H1 (cell line): ENCODE measurements around the gene OPRD1. TPM values are rescaled to one million over a fixed set of nuclear protein-coding genes. Genes with fewer than 3 reads are reported as not detected.

Experiments used
- CTCF ChIA-PET: fragments of 300-600 bp; sonication (Branson Sonifier 250); formaldehyde crosslinking; loops from one replicate; lab custom pipeline; 2021; ENCODE audit not compliant: partially characterized antibody; lab: Charles Lee
- POLR2A ChIA-PET: fragments of 300-600 bp; sonication (Branson Sonifier 250); formaldehyde crosslinking; loops from one replicate; lab custom pipeline; 2021; ENCODE audit warnings: inconsistent platforms; ENCODE audit not compliant: partially characterized antibody; lab: Charles Lee
- DNase-seq, 2 experiments: peaks; one replicate each; pipeline versions ENCODE4 v3.0.0 to v3.0.0-alpha.2; 2010 to 2022; ENCODE audit warnings: low spot score in 2 of 2, low read depth in 1 of 2, mixed read lengths in 1 of 2
- FAIRE-seq: peaks from 2 replicates; lab custom pipeline; 2011; peaks lifted over from hg19 to GRCh38; lab: Jason Lieb, UNC
- H2AFZ ChIP-seq: 2 replicates; pipeline ENCODE4 v1.8.1; 2012; ENCODE audit warnings: low read length, inconsistent platforms
- H2AK5ac ChIP-seq: 2 replicates; pipeline ENCODE4 v1.6.1; 2013; ENCODE audit warnings: low read depth, low read length
- H2BK120ac ChIP-seq: replicated peaks from 2 replicates; pipeline ENCODE3; 2013; ENCODE audit warnings: low read depth, low read length, inconsistent platforms
- H2BK12ac ChIP-seq: 2 replicates; pipeline ENCODE4 v1.6.1; 2013; ENCODE audit warnings: low read depth, low read length
- H2BK15ac ChIP-seq: 2 replicates; pipeline ENCODE4 v1.6.1; 2013; ENCODE audit warnings: low read length
- H2BK20ac ChIP-seq: 2 replicates; pipeline ENCODE4 v1.6.1; 2013; ENCODE audit warnings: low read length
- H2BK5ac ChIP-seq: 2 replicates; pipeline ENCODE4 v1.6.1; 2013; ENCODE audit warnings: low read depth, low read length
- H3K14ac ChIP-seq: 2 replicates; pipeline ENCODE4 v1.6.1; 2013; ENCODE audit warnings: inconsistent platforms; ENCODE audit not compliant: insufficient read length
- H3K18ac ChIP-seq: 2 replicates; pipeline ENCODE4 v1.6.1; 2013; ENCODE audit warnings: low read length; ENCODE audit errors: extremely low read depth
- H3K23ac ChIP-seq: 2 replicates; pipeline ENCODE4 v1.6.1; 2013; ENCODE audit warnings: inconsistent platforms; ENCODE audit not compliant: insufficient read length
- H3K23me2 ChIP-seq: 2 replicates; pipeline ENCODE4 v1.6.1; 2013; ENCODE audit warnings: low read depth, low read length
- H3K27ac ChIP-seq: 2 replicates; pipeline ENCODE4 v1.6.1; 2011; ENCODE audit warnings: low read depth, low read length, inconsistent platforms
- H3K27me3 ChIP-seq, 4 experiments: replicated peaks in 1 of 4; 1 replicate in 1 of 4; 2 replicates in 3 of 4; pipeline versions ENCODE4 v1.6.1 to v1.8.1; 2011 to 2013; ENCODE audit warnings: low read length in 3 of 4, mild to moderate bottlenecking in 3 of 4, inconsistent platforms in 2 of 4, mixed read lengths in 2 of 4, moderate library complexity in 1 of 4; ENCODE audit not compliant: control insufficient read depth in 3 of 4, insufficient read depth in 3 of 4; ENCODE audit errors: extremely low read depth in 1 of 4
- H3K36me3 ChIP-seq, 4 experiments: 2 replicates each; pipeline versions ENCODE4 v1.6.1 to v1.8.1; 2011 to 2013; ENCODE audit warnings: mild to moderate bottlenecking in 4 of 4, low read length in 3 of 4, moderate library complexity in 2 of 4, control low read depth in 1 of 4, inconsistent platforms in 1 of 4; ENCODE audit not compliant: insufficient read depth in 4 of 4, control insufficient read depth in 2 of 4
- H3K4ac ChIP-seq: replicated peaks from 2 replicates; pipeline ENCODE3; 2013; ENCODE audit warnings: low read length, low read depth, mixed read lengths, inconsistent platforms; ENCODE audit not compliant: insufficient read length
- H3K4me1 ChIP-seq, 4 experiments: replicated peaks in 1 of 4; 1 replicate in 1 of 4; 2 replicates in 3 of 4; pipeline versions ENCODE4 v1.6.1 to v1.8.1; 2011 to 2013; ENCODE audit warnings: low read length in 3 of 4, inconsistent platforms in 2 of 4, mixed read lengths in 1 of 4; ENCODE audit not compliant: insufficient read depth in 4 of 4, control insufficient read depth in 3 of 4
- H3K4me2 ChIP-seq, 2 experiments: 2 replicates each; pipeline versions ENCODE4 v1.6.1 to v1.8.1; 2011 to 2013; ENCODE audit warnings: low read depth in 2 of 2, low read length in 2 of 2, control low read depth in 1 of 2, inconsistent platforms in 1 of 2, mild to moderate bottlenecking in 1 of 2; ENCODE audit not compliant: insufficient read depth in 1 of 2
- H3K4me3 ChIP-seq, 4 experiments: fragments of 200-600, 300-600 bp in 1 of 4; sonication (generic), shearing (Covaris generic), sonication (Bioruptor Twin) in 1 of 4; 2 replicates each; pipeline versions ENCODE4 v1.5.1 to v1.8.1; 2011 to 2016; ENCODE audit warnings: low read length in 4 of 4, low read depth in 3 of 4, control low read depth in 2 of 4, inconsistent platforms in 2 of 4, mild to moderate bottlenecking in 2 of 4, mixed read lengths in 1 of 4, moderate library complexity in 1 of 4; ENCODE audit not compliant: insufficient read depth in 2 of 4; ENCODE audit errors: extremely low read depth in 1 of 4
- H3K56ac ChIP-seq: replicated peaks from 2 replicates; pipeline ENCODE3; 2013; ENCODE audit warnings: low read depth, mild to moderate bottlenecking, mixed read lengths, low read length, inconsistent platforms; ENCODE audit not compliant: insufficient read length
- H3K79me1 ChIP-seq: 2 replicates; pipeline ENCODE4 v1.6.1; 2013; ENCODE audit warnings: low read depth, low read length, control low read depth
- H3K79me2 ChIP-seq, 2 experiments: 2 replicates each; pipeline versions ENCODE4 v1.6.1 to v1.8.1; 2012 to 2013; ENCODE audit warnings: low read length in 2 of 2, mild to moderate bottlenecking in 2 of 2, inconsistent platforms in 1 of 2; ENCODE audit not compliant: insufficient read depth in 2 of 2, control insufficient read depth in 1 of 2
- H3K9ac ChIP-seq, 4 experiments: replicated peaks in 1 of 4; 1 replicate in 1 of 4; 2 replicates in 3 of 4; pipeline versions ENCODE4 v1.6.1 to v1.8.1; 2011 to 2013; ENCODE audit warnings: low read depth in 3 of 4, low read length in 3 of 4, control low read depth in 2 of 4, mild to moderate bottlenecking in 2 of 4, moderate library complexity in 2 of 4, inconsistent platforms in 1 of 4; ENCODE audit errors: extremely low read depth in 1 of 4
- H3K9me3 ChIP-seq, 2 experiments: 2 replicates each; pipeline versions ENCODE4 v1.6.1 to v1.8.1; 2012 to 2013; ENCODE audit warnings: mild to moderate bottlenecking in 2 of 2, moderate library complexity in 2 of 2, control low read depth in 1 of 2, inconsistent platforms in 1 of 2, low read depth in 1 of 2, low read length in 1 of 2, mixed read lengths in 1 of 2; ENCODE audit not compliant: insufficient read depth in 2 of 2
- H4K20me1 ChIP-seq, 2 experiments: replicated peaks in 1 of 2; 2 replicates each; pipeline versions ENCODE3 to v1.8.1; 2011 to 2013; ENCODE audit warnings: inconsistent platforms in 2 of 2, low read length in 2 of 2, mild to moderate bottlenecking in 1 of 2; ENCODE audit not compliant: insufficient read depth in 2 of 2, control insufficient read depth in 1 of 2
- H4K5ac ChIP-seq: 2 replicates; pipeline ENCODE4 v1.6.1; 2013; ENCODE audit warnings: low read length, low read depth, mixed read lengths, inconsistent platforms; ENCODE audit not compliant: insufficient read length
- H4K8ac ChIP-seq: 2 replicates; pipeline ENCODE4 v1.8.0; 2013; ENCODE audit warnings: mild to moderate bottlenecking, moderate library complexity, low read length, inconsistent platforms; ENCODE audit not compliant: insufficient read depth; ENCODE audit errors: extremely low read depth
- H4K91ac ChIP-seq: replicated peaks from 2 replicates; pipeline ENCODE3; 2013; ENCODE audit warnings: low read length, mixed read lengths, inconsistent platforms; ENCODE audit not compliant: insufficient read length
- BCL11A ChIP-seq, 2 experiments: IDR thresholded peaks; one replicate each; pipeline ENCODE4 v1.6.1; 2011; ENCODE audit warnings: low read depth in 2 of 2, low read length in 2 of 2, mild to moderate bottlenecking in 2 of 2
- CTCF ChIP-seq, 3 experiments: IDR thresholded peaks; 1 replicate in 2 of 3; 2 replicates in 1 of 3; pipeline versions ENCODE4 v1.5.1 to v1.6.1; 2011; ENCODE audit warnings: low read length in 3 of 3, mild to moderate bottlenecking in 3 of 3, inconsistent platforms in 2 of 3, low read depth in 1 of 3, moderate library complexity in 1 of 3; ENCODE audit not compliant: insufficient read depth in 1 of 3; ENCODE audit errors: control extremely low read depth in 1 of 3
- RAD21 ChIP-seq, 2 experiments: IDR thresholded peaks in 1 of 2; conservative IDR thresholded peaks in 1 of 2; 2 replicates each; pipeline ENCODE4 v1.6.1; 2011; ENCODE audit warnings: low read depth in 2 of 2, low read length in 2 of 2, improper control_type of control experiment in 1 of 2, inconsistent platforms in 1 of 2, mild to moderate bottlenecking in 1 of 2, moderate library complexity in 1 of 2
- WGBS, 2 experiments: shearing (Covaris generic) in 1 of 2; methylation state at CpG; one replicate each; pipeline versions ENCODE4 v1.1.6 to v1.1.7; 2013 to 2015; ENCODE audit warnings: low lambda C conversion rate in 2 of 2, mixed read lengths in 2 of 2, inconsistent platforms in 1 of 2, low coverage in 1 of 2, missing lambda C conversion rate in 1 of 2; ENCODE audit not compliant: insufficient replicate concordance in 2 of 2, insufficient coverage in 1 of 2, insufficient read length in 1 of 2; ENCODE audit errors: extremely low coverage in 1 of 2, missing lambda C conversion rate in 1 of 2; 5-methylcytosine and 5-hydroxymethylcytosine counted together
- polyA plus RNA-seq, 7 experiments: library from polyadenylated mRNA; depleted of rRNA in 3 of 7; stranded (reverse) in 5 of 7; unstranded in 2 of 7; fragments of >200 nt in 5 of 7; fragments of 200-250 nt in 2 of 7; gene quantifications; 1 replicate in 5 of 7; 2 replicates in 1 of 7; 4 replicates in 1 of 7; pipeline versions ENCODE4 v1.2.1 to v1.2.3, GENCODE V29; 2011 to 2013; ENCODE audit warnings: missing spikeins in 2 of 7, mixed read lengths in 2 of 7
- total RNA-seq: library from RNA; stranded (reverse); fragmentation: NEBNext Ultra II Directional; extraction: Animal tissue kit (Norgen Biotek cat#: 25700); gene quantifications from 2 replicates; pipeline ENCODE4 v1.2.1, GENCODE V29; 2021

The OPRD1 gene
- total and polyA plus RNA-seq, 2 of the 8 experiments (the other 6 are each of a cell fraction or from before 2014, with no cell fraction given): 2.6 to 3.7 TPM

GRCh38 chr1:28796352-28797211 is 15.4 kb upstream of the OPRD1 start:
- Histone ChIP-seq H3K4me2 (no peak overlapping the region), H3K4me1 (peaks cover 0 to 8% (median 3%) of the 10 kb centered on the region in 4 experiments; a peak in 4 of 7 replicates), H3K23me2 (no peaks in the 10 kb centered on the region), H4K20me1 (no peaks in the 10 kb centered on the region), H3K4ac (no peak overlapping the region), H3K56ac (no peak overlapping the region), H2BK5ac (no peak overlapping the region), H2AFZ (peak overlapping the region; percentile 76), H2BK12ac (no peak overlapping the region), H3K27me3 (no peaks in the 10 kb centered on the region), H3K14ac (no peak overlapping the region)
- no peak for FAIRE-seq
- CTCF ChIA-PET: interaction anchor here (0.5 to 8.7 kb wide), 19 partner anchors 9 to 408 kb away, joined by 3 to 106 read pairs (median 4); no protein-coding TSS in a partner anchor
- WGBS, 2 experiments: 77% methylated on average over 18 of the region's 18 CpGs; no CpG with 5 or more reads in 1 of the 2 experiments
- POLR2A ChIA-PET: interaction anchor here (0.8 to 1.6 kb wide), 7 partner anchors 9 to 74 kb away, joined by 3 to 6 read pairs (median 3); no protein-coding TSS in a partner anchor
- TF ChIP-seq CTCF (IDR thresholded peaks at IDR 0.05; ENCODE audit: control extremely low read depth in 1 of 3, insufficient read depth in 1 of 3, low read depth in 1 of 3, low read length in 3 of 3): peak; percentile 45 to 61 (median 58)
- no peak for TF ChIP-seq BCL11A (IDR thresholded peaks at IDR 0.05; ENCODE audit: low read depth in 2 of 2, low read length in 2 of 2)
- TF ChIP-seq RAD21 (IDR thresholded peaks at IDR 0.05 in 1 of 2, conservative IDR thresholded peaks at IDR 0.05 in 1 of 2; ENCODE audit: low read depth in 2 of 2, low read length in 2 of 2): peak; percentile 80 to 84
- TF ChIP-seq, all 59 proteins: peak for 2
- Histone ChIP-seq H2AK5ac (no peak overlapping the region), H3K9ac (no peak overlapping the region), H2BK20ac (no peak overlapping the region), H3K79me2 (no peaks in the 10 kb centered on the region), H3K79me1 (no peaks in the 10 kb centered on the region), H3K36me3 (no peaks in the 10 kb centered on the region), H3K23ac (no peak overlapping the region), H2BK120ac (no peak overlapping the region), H2BK15ac (no peak overlapping the region; the same call in 1 of the 2 replicates), H3K4me3 (no peak overlapping the region), H4K91ac (no peak overlapping the region), H4K8ac (no peak overlapping the region), H4K5ac (no peak overlapping the region), H3K18ac (no peak overlapping the region), H3K9me3 (no peaks in the 10 kb centered on the region), H3K27ac (no peak overlapping the region)
- no peak for DNase-seq
